Measurements from ENCODE around the gene MBD6.
A peak's percentile ranks its signal among the peaks of the same experiment; 100 is the strongest.

Gene MBD6

DNA sequence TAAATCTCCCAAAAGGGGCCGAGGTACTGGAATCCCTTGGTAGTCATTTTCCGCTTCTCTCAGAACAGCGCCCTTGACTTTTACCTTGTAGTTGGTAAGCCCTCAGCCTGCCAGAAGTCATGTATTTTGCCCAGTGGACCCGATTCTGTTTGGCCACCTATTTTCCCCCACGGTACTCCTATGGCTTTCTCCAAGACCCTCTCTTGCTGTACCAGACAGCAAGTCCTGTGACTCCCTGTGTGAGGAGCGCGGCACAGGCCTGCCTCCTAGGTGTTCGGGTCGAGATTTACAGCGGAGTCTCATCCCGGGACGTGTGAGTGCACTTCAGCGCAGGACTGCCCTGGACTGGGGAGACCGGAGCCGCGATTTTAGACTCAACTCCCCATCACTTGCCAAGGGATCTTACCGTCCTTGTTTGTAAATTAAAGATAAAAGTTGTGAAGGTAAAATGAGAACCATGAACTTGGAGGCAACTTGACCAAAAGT, 1.1 kb upstream of the MBD6 start:
- Histone ChIP-seq H3K27me3 (ENCODE audit: insufficient read depth, poor library complexity, severe bottlenecking) (no peaks in the 10 kb centered on the region), H3K27ac (replicated peaks) (peak overlapping the region; percentile 99), H3K4me3 (replicated peaks; ENCODE audit: insufficient read depth, low read length) (peak overlapping the region; percentile 40; the same call in 1 of the 2 replicates)
- DNase-seq (ENCODE audit: low read depth in 1 of 2, low spot score in 1 of 2), result peak in 1 of 2 experiments; percentile 57
- TF ChIP-seq, protein P1, sequence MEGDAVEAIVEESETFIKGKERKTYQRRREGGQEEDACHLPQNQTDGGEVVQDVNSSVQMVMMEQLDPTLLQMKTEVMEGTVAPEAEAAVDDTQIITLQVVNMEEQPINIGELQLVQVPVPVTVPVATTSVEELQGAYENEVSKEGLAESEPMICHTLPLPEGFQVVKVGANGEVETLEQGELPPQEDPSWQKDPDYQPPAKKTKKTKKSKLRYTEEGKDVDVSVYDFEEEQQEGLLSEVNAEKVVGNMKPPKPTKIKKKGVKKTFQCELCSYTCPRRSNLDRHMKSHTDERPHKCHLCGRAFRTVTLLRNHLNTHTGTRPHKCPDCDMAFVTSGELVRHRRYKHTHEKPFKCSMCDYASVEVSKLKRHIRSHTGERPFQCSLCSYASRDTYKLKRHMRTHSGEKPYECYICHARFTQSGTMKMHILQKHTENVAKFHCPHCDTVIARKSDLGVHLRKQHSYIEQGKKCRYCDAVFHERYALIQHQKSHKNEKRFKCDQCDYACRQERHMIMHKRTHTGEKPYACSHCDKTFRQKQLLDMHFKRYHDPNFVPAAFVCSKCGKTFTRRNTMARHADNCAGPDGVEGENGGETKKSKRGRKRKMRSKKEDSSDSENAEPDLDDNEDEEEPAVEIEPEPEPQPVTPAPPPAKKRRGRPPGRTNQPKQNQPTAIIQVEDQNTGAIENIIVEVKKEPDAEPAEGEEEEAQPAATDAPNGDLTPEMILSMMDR (IDR thresholded peaks at IDR 0.05; ENCODE audit: insufficient read depth, low read length), result no peak
- TF ChIP-seq, protein P2, sequence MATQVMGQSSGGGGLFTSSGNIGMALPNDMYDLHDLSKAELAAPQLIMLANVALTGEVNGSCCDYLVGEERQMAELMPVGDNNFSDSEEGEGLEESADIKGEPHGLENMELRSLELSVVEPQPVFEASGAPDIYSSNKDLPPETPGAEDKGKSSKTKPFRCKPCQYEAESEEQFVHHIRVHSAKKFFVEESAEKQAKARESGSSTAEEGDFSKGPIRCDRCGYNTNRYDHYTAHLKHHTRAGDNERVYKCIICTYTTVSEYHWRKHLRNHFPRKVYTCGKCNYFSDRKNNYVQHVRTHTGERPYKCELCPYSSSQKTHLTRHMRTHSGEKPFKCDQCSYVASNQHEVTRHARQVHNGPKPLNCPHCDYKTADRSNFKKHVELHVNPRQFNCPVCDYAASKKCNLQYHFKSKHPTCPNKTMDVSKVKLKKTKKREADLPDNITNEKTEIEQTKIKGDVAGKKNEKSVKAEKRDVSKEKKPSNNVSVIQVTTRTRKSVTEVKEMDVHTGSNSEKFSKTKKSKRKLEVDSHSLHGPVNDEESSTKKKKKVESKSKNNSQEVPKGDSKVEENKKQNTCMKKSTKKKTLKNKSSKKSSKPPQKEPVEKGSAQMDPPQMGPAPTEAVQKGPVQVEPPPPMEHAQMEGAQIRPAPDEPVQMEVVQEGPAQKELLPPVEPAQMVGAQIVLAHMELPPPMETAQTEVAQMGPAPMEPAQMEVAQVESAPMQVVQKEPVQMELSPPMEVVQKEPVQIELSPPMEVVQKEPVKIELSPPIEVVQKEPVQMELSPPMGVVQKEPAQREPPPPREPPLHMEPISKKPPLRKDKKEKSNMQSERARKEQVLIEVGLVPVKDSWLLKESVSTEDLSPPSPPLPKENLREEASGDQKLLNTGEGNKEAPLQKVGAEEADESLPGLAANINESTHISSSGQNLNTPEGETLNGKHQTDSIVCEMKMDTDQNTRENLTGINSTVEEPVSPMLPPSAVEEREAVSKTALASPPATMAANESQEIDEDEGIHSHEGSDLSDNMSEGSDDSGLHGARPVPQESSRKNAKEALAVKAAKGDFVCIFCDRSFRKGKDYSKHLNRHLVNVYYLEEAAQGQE (IDR thresholded peaks at IDR 0.05; ENCODE audit: insufficient replicate concordance, low read depth), result no peak
- TF ChIP-seq POLR2AphosphoS5 (IDR thresholded peaks at IDR 0.05; ENCODE audit: low read depth) (no peak), SPI1 (IDR thresholded peaks at IDR 0.05; ENCODE audit: borderline replicate concordance, low read depth) (no peak), GABPA (IDR thresholded peaks at IDR 0.05; ENCODE audit: low read depth) (no peak)

DNA sequence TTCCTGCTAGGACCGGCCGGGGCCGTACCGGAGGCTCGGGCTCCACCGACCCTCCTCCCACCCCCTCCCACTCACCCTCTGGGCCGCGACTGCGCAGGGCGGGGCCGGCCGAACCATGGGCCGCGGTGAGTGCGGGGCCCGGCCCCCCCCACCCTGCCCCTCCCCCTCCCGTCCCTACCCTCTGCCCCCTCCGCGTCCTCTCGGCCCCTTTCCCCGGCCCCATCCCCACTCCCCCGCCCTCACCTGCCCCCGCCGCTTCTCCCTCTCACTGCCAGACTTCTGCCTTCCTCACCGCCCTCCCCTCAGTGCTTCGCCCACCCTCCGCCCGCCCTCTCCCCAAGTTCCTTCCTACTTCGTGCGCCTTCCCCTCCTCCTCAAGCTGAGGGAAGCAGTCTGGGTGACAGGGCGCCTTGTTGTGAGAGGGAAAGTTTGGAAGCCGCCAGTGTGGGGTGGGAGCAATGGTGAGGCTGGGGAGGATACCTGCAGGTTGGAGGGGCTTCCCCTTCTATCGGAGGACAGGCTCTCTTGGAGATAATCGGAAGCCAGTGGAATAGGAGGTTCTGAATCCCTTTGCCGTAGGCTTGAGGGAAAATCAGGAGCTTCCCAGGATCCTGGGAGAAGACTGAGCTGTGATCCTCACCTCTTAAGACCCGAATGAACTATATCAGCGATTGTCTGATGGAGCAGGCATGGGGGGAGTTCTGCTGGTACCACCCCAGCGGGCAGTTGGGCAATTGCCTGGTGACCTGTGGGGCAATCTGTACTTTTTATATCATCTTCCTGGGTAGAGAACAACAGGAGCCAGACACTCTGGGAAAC, 472 bp downstream of the MBD6 start:
- Histone ChIP-seq H3K27ac (replicated peaks) (peak overlapping the region; percentile 99), H3K27me3 (ENCODE audit: insufficient read depth, poor library complexity, severe bottlenecking) (no peaks in the 10 kb centered on the region), H3K4me3 (replicated peaks; ENCODE audit: insufficient read depth, low read length) (peak overlapping the region; percentile 86)
- TF ChIP-seq, protein P1 (IDR thresholded peaks at IDR 0.05; ENCODE audit: insufficient read depth, low read length), result no peak
- TF ChIP-seq, protein P2 (IDR thresholded peaks at IDR 0.05; ENCODE audit: insufficient replicate concordance, low read depth), result no peak
- TF ChIP-seq SPI1 (IDR thresholded peaks at IDR 0.05; ENCODE audit: borderline replicate concordance, low read depth), result peak; percentile 57; the same call in 1 of the 2 replicates
- peak; percentile 80; the same call in 1 of the 2 replicates for TF ChIP-seq POLR2AphosphoS5 (IDR thresholded peaks at IDR 0.05; ENCODE audit: low read depth)
- no peak for TF ChIP-seq GABPA (IDR thresholded peaks at IDR 0.05; ENCODE audit: low read depth)
- DNase-seq (ENCODE audit: low read depth in 1 of 2, low spot score in 1 of 2), result peak; percentile 84 to 93

DNA sequence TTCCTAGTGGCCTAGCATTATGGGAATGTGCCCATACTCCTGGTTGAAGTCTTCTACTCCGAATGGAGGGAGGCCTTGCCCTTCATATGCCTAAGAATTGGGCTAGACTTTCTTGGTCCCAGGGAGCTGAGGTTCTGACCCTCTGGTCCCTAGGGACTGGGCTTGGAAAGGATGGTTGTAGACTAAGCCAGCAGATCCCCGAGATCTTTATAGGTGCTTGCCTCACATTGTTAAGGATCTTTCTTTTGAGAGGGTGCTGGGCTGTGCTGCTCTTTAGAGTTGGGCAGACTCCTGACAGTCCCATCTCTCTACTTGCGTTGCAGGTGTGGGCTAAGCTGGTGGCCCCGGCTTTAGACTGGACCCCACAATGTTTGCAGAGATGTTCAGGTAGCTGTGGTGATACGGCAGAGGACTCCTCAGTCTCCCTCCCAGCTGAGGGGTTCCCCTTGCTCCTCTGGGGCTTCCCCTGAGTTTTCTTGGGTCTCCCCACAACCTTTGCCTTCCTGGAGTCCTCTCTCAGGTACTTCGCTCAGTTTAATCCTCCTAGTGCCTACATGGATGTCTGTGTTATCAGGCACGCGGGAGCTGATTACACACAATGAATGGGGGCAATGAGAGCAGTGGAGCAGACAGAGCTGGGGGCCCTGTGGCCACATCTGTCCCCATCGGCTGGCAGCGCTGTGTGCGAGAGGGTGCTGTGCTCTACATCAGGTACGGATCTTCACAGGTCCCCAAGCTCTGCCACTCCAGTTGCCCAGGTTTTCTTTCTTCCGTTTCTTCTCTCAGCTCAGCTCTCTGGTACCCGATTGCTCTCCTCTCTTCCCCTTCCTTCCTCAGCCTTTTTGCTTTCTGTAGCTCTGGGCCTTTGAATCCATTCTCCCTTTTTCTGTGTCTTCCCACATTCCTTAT, 1.3 kb downstream of the MBD6 start:
- no peak for DNase-seq (ENCODE audit: low read depth in 1 of 2, low spot score in 1 of 2)
- H3K27me3 ChIP-seq (ENCODE audit: insufficient read depth, poor library complexity, severe bottlenecking), result no peaks in the 10 kb centered on the region
- peak overlapping the region; percentile 86 for H3K4me3 ChIP-seq (replicated peaks; ENCODE audit: insufficient read depth, low read length)
- TF ChIP-seq, protein P1 (IDR thresholded peaks at IDR 0.05; ENCODE audit: insufficient read depth, low read length), result no peak
- TF ChIP-seq SPI1 (IDR thresholded peaks at IDR 0.05; ENCODE audit: borderline replicate concordance, low read depth) (no peak), POLR2AphosphoS5 (IDR thresholded peaks at IDR 0.05; ENCODE audit: low read depth) (no peak), GABPA (IDR thresholded peaks at IDR 0.05; ENCODE audit: low read depth) (no peak)
- TF ChIP-seq, protein P2 (IDR thresholded peaks at IDR 0.05; ENCODE audit: insufficient replicate concordance, low read depth), result no peak
- peak overlapping the region; percentile 99 for H3K27ac ChIP-seq (replicated peaks)

All from HL-60 (cell line).